Measurements from ENCODE around the gene PTPN2. TPM values are rescaled to one million over a fixed set of nuclear protein-coding genes. Genes with fewer than 3 reads are reported as not detected.

The PTPN2 gene
- polyA plus RNA-seq, 2 of the 4 experiments (the other 2 are of a cell fraction) = 23.0 to 32.4 TPM

GRCh38 chr18:12744103-12744502, 139.9 kb downstream of the PTPN2 start:
- TF ChIP-seq ESRRA (IDR thresholded peaks at IDR 0.05; ENCODE audit: borderline replicate concordance, low read length) (no peak), MYC (IDR thresholded peaks at IDR 0.05; ENCODE audit: borderline replicate concordance, low read length) (no peak), SMC3 (IDR thresholded peaks at IDR 0.05) (peak; percentile 69), CTCF (IDR thresholded peaks at IDR 0.05) (peak; percentile 62), RAD21 (conservative IDR thresholded peaks at IDR 0.05 in 1 of 2, IDR thresholded peaks at IDR 0.05 in 1 of 2) (peak; percentile 70 to 81)
- CTCF ChIA-PET = interaction anchor here (0.6 to 7.1 kb wide), 27 partner anchors 9 to 1066 kb away, joined by 3 to 84 read pairs (median 6); no protein-coding TSS in a partner anchor
- POLR2A ChIA-PET = interaction anchor here (1.0 kb wide), 2 partner anchors 140 to 190 kb away, joined by 4 to 13 read pairs; partner anchors contain the start of gene PTPN2
- peak; percentile 52 to 69 for DNase-seq (ENCODE audit: low read depth in 1 of 2, low spot score in 1 of 2)
- H3K4me3 ChIP-seq = no peak overlapping the region
- peak; percentile 65 to 76; a peak in 4 of 6 replicates for ATAC-seq
- 1% methylated on average over 2 of the region's 2 CpGs for WGBS (ENCODE audit: missing lambda C conversion rate)
- no peak overlapping the region for H3K27ac ChIP-seq
- no peaks in the 10 kb centered on the region for H3K9me3 ChIP-seq
- peaks cover 36% of the 10 kb centered on the region for H3K4me1 ChIP-seq
- FAIRE-seq = no peak
- H3K4me2 ChIP-seq = no peak overlapping the region

GRCh38 chr18:12742453-12742852, 141.6 kb downstream of the PTPN2 start:
- peak; percentile 32 to 34 for DNase-seq (ENCODE audit: low read depth in 1 of 2, low spot score in 1 of 2)
- Histone ChIP-seq H3K4me2 (peak overlapping the region; percentile 80), H3K9me3 (no peaks in the 10 kb centered on the region), H3K4me3 (no peak overlapping the region), H3K4me1 (peaks cover 36% of the 10 kb centered on the region), H3K27ac (peak overlapping the region; percentile 89 to 95)
- FAIRE-seq = no peak
- peak in 1 of 2 experiments; percentile 52; a peak in 3 of 6 replicates for ATAC-seq
- 26% methylated on average over 5 of the region's 5 CpGs for WGBS (ENCODE audit: missing lambda C conversion rate)
- no peak for TF ChIP-seq SREBF2 (IDR thresholded peaks at IDR 0.05)
- no peak for TF ChIP-seq ELK1 (IDR thresholded peaks at IDR 0.05; ENCODE audit: low read depth, low read length)
- no peak for TF ChIP-seq CTCF (IDR thresholded peaks at IDR 0.05)
- no peak for TF ChIP-seq ZNF302 (CRISPR knock-in tag; IDR thresholded peaks at IDR 0.05)
- TF ChIP-seq RCOR1 (IDR thresholded peaks at IDR 0.05; ENCODE audit: low read depth, low read length) = no peak
- TF ChIP-seq MYC (IDR thresholded peaks at IDR 0.05; ENCODE audit: borderline replicate concordance, low read length) = no peak
- no peak for TF ChIP-seq E2F6 (IDR thresholded peaks at IDR 0.05; ENCODE audit: borderline replicate concordance, low read depth)
- no peak for TF ChIP-seq PBX3 (IDR thresholded peaks at IDR 0.05)
- TF ChIP-seq MAFK (IDR thresholded peaks at IDR 0.05; ENCODE audit: partially characterized antibody) = no peak
- TF ChIP-seq HEYL (CRISPR knock-in tag; IDR thresholded peaks at IDR 0.05) = no peak
- no peak for TF ChIP-seq RNF2 (IDR thresholded peaks at IDR 0.05; ENCODE audit: borderline replicate concordance, low read depth)
- TF ChIP-seq RAD21 (conservative IDR thresholded peaks at IDR 0.05 in 1 of 2, IDR thresholded peaks at IDR 0.05 in 1 of 2) = no peak
- no peak for TF ChIP-seq HES2 (IDR thresholded peaks at IDR 0.05)
- peak in 1 of 2 experiments; percentile 58; a peak in 1 of 4 replicates for TF ChIP-seq CEBPB (IDR thresholded peaks at IDR 0.05)
- no peak for TF ChIP-seq FOSL2 (IDR thresholded peaks at IDR 0.05)
- peak; percentile 33; the same call in 1 of the 2 replicates for TF ChIP-seq FOSL2 (CRISPR knock-in tag; IDR thresholded peaks at IDR 0.05)
- no peak for TF ChIP-seq SMC3 (IDR thresholded peaks at IDR 0.05)
- no peak for TF ChIP-seq PHF8 (IDR thresholded peaks at IDR 0.05; ENCODE audit: borderline replicate concordance, low read depth)
- TF ChIP-seq EP300 (IDR thresholded peaks at IDR 0.05) = peak in 1 of 2 experiments; percentile 37; a peak in 1 of 5 replicates
- TF ChIP-seq ESRRA (IDR thresholded peaks at IDR 0.05; ENCODE audit: borderline replicate concordance, low read length) = no peak
- TF ChIP-seq ZSCAN20 (CRISPR knock-in tag; IDR thresholded peaks at IDR 0.05) = no peak
- no peak for TF ChIP-seq BHLHE40 (IDR thresholded peaks at IDR 0.05; ENCODE audit: low read depth, low read length)
- no peak for TF ChIP-seq RFX5 (IDR thresholded peaks at IDR 0.05)
- no peak for TF ChIP-seq KDM1A (IDR thresholded peaks at IDR 0.05; ENCODE audit: low read depth)
- no peak for TF ChIP-seq TP53 (CRISPR knock-in tag; IDR thresholded peaks at IDR 0.05)
- TF ChIP-seq MAZ (IDR thresholded peaks at IDR 0.05; ENCODE audit: borderline replicate concordance, low read depth, low read length) = no peak
- TF ChIP-seq GATA3 (IDR thresholded peaks at IDR 0.05; ENCODE audit: borderline replicate concordance) = peak; percentile 20; the same call in 1 of the 2 replicates
- ChIA-PET POLR2A (interaction anchor here (1.3 kb wide), 1 partner anchor 141 kb away, joined by 7 read pairs; the partner anchor contains the start of gene PTPN2), CTCF (interaction anchor here (0.6 to 7.1 kb wide), 6 partner anchors 13 to 193 kb away, joined by 3 to 84 read pairs (median 48); no protein-coding TSS in a partner anchor)
